Superior temporal gyrus (tissue), 1 donor: ENCODE data around the gene GAL3ST1.
A peak's percentile ranks its signal among the peaks of the same experiment; 100 is the strongest.
"Not testable (repeated sequence)": the region's sequence is repeated elsewhere in the genome, so short reads cannot be mapped to it uniquely, and the experiment has no call there.

Source experiments
- DNase-seq: peaks from one replicate; pipeline ENCODE4 v3.0.0-alpha.2; 2016; ENCODE audit errors: extremely low spot score

The GAL3ST1 gene

GRCh38 chr22:30574095-30574981, at the start of gene GAL3ST1:
GAL3ST1 (minus strand) TSS chr22:30574665; CDS start chr22:30557392, 17,273 bp downstream.
- peak; percentile 89 for DNase-seq

- not testable (repeated sequence) for DNase-seq
These were observed 45.4 kb upstream of the GAL3ST1 start for GRCh38 chr22:30619909-30620308.

- DNase-seq, result no peak
These were observed 43.4 kb upstream of the GAL3ST1 start for GRCh38 chr22:30617819-30618218.

GRCh38 chr22:30615543-30615954, 41.1 kb upstream of the GAL3ST1 start:
- DNase-seq, result no peak

GRCh38 chr22:30614879-30615278, 40.4 kb upstream of the GAL3ST1 start:
- DNase-seq, result no peak

GRCh38 chr22:30614268-30614667, 39.8 kb upstream of the GAL3ST1 start:
- DNase-seq, result no peak

- DNase-seq, result no peak
These were observed 38.3 kb upstream of the GAL3ST1 start for GRCh38 chr22:30612789-30613188.

- DNase-seq, result no peak
These were observed 36.7 kb upstream of the GAL3ST1 start for GRCh38 chr22:30611197-30611596.

- peak; percentile 27 for DNase-seq
These were observed 35.8 kb upstream of the GAL3ST1 start for GRCh38 chr22:30610299-30610698.

- DNase-seq, result no peak
These were observed 35.1 kb upstream of the GAL3ST1 start for GRCh38 chr22:30609260-30610185.

- no peak for DNase-seq
These were observed 33.5 kb upstream of the GAL3ST1 start for GRCh38 chr22:30607939-30608338.

GRCh38 chr22:30607300-30607930, 33.0 kb upstream of the GAL3ST1 start:
- no peak for DNase-seq

GRCh38 chr22:30606455-30607299, 32.2 kb upstream of the GAL3ST1 start, which contains the start of gene TCN2:
TCN2 (plus strand) TSS chr22:30607174; CDS start chr22:30607332, 158 bp downstream.
- peak; percentile 84 for DNase-seq

GRCh38 chr22:30605449-30606110, 31.1 kb upstream of the GAL3ST1 start:
- peak; percentile 61 for DNase-seq

- DNase-seq, result no peak
These were observed 30.3 kb upstream of the GAL3ST1 start for GRCh38 chr22:30604723-30605122.

- DNase-seq, result no peak
These were observed 29.3 kb upstream of the GAL3ST1 start for GRCh38 chr22:30603801-30604200.

- DNase-seq, result peak; percentile 55
These were observed 27.6 kb upstream of the GAL3ST1 start for GRCh38 chr22:30602049-30602448.

- no peak for DNase-seq
These were observed 27.0 kb upstream of the GAL3ST1 start for GRCh38 chr22:30601464-30601863.

- no peak for DNase-seq
These were observed 26.5 kb upstream of the GAL3ST1 start for GRCh38 chr22:30600921-30601320.

- DNase-seq, result no peak
These were observed 24.5 kb upstream of the GAL3ST1 start for GRCh38 chr22:30598986-30599385.
